Activated T-cell treated with anti-CD3 and anti-CD28 coated beads for 48 hours (primary cell): Measurements from ENCODE around the gene KRTAP10-2.
A peak's percentile ranks its signal among the peaks of the same experiment; 100 is the strongest.
"Not testable (repeated sequence)": the region's sequence is repeated elsewhere in the genome, so short reads cannot be mapped to it uniquely, and the experiment has no call there.

Source experiments
- DNase-seq: peaks from one replicate; pipeline ENCODE4 v3.0.0-alpha.2; 2020; ENCODE audit warnings: low read depth

KRTAP10-2 gene

DNA sequence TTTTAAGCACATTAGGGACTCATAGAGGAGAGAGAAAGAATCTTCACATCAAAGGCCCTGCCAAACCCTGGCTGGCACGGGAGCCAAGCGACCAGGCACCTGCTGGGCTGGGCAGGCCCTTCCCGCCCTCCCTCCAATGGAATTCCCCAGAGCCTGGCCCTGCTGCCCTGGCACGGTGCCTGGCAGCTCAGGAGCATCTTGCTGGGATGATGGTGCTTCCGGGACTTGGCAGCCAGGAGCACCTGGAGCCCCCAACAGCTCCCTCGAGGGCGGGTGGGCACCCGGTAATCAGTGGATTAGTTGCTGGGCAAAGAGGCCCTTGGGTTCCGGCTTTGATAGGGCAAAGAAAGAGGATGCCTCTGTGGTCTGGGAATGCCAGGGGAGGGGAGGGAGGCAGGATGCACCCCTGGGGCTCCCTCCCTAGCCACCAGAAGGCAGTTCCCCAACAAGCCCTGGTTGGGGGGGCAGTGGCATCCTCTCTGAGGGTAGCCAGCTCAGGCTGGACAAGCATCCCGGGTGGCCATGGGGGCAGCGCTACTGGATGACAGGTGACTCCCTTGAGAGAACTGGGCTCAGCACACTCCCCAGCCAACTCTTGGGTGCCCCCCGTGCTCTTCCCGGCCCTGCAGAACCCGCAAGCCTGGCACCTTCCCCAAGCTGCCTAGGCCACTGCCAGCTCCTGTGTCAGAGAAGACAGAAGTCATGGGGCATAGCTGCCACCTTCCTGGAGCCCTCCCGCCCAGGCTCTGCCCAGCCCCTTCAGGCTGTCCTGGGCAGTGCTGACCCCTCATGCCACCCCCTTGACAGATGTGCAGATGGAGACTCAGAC, 37.7 kb downstream of the KRTAP10-2 start:
- DNase-seq = no peak

DNA sequence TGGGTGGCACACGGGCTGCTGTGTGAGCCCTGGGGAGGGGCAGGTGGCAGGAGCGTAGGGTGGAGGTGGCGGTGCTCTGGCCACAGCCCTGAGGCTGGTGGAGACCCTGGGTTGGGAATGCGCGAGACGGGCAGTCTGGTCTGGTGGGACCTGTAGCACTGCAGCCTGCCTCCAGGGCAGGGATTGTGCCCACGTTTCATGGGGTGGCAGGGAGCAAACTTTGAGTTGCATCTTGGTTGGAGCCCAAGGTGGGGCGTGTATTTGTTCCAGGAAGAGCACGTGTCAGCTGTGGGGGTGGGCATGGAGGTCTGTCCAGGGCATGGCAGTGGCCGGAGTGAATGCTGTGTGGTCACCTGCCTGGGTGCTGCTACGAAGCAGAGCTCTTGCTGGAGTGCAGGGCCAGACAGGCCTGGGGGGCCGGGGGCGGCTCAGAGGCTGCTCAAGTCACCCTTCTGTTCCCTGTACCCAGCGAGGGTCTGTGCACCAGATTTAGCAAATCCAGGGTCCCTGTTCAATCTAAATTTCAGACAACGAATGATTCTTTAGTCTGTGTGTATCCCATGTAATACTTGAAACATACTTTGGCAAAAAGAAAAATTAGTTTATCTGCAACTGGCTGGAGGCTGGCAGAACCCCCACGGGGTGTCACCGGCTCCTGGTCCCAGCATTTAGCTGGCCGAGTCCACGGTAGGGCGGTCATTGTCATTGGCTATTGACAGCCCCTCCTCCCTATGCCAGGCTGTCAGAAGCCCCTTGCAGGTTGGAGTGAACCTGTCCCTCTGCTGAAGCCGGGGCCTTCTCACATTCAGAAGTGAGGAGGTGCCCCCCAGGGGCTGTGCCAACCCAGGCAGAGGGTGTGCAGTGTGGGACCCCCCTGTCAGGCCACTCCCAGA, 38.6 kb downstream of the KRTAP10-2 start:
- DNase-seq = no peak

DNA sequence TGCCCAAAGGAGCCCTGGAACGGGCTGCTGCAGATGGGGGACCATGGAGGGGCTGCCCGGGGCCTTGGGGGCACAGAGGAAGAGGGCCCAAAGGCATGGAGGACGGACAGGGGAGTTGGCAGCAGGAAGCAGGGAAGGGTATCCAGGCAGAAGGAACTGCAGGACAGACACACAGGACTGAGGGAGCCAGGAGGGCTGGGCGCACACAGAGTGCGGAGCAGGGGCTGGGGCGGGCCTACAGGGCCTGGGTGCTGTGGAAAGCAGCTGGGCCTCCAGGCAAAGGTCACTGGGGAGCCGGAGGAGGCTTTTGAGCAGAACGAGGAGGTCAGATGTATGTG, 39.4 kb downstream of the KRTAP10-2 start:
- no peak for DNase-seq

DNA sequence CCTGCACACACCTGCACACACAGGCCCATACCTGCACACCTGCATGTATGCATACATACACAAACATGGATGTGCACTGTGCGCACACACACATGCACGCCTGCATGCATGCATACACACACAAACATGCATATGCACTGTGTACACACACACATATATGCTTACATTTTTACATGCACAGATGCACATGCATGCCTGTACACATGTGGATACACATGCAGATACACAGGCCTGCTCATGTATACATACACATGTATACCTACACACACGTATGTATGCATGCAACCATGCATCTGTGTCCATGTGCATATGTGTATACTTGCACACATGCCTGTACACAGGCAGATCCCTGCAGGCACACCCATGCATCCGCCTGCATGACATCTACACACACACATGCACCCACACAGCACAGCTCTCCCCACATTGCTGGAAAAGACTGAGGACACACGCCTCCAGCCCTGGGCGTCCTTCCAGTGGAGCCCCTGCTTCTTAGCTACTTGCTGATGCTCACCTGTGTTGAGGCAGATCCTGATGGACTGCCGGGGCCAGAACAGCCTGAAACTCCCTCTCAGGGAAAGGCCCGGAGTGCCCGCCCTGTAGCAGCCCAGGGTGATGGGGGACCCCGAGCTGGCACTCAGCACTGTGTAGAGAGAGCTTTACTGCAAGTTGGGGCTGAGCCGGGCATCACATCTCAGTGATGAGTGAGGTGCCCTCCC, 39.9 kb downstream of the KRTAP10-2 start:
- DNase-seq = no peak

DNA sequence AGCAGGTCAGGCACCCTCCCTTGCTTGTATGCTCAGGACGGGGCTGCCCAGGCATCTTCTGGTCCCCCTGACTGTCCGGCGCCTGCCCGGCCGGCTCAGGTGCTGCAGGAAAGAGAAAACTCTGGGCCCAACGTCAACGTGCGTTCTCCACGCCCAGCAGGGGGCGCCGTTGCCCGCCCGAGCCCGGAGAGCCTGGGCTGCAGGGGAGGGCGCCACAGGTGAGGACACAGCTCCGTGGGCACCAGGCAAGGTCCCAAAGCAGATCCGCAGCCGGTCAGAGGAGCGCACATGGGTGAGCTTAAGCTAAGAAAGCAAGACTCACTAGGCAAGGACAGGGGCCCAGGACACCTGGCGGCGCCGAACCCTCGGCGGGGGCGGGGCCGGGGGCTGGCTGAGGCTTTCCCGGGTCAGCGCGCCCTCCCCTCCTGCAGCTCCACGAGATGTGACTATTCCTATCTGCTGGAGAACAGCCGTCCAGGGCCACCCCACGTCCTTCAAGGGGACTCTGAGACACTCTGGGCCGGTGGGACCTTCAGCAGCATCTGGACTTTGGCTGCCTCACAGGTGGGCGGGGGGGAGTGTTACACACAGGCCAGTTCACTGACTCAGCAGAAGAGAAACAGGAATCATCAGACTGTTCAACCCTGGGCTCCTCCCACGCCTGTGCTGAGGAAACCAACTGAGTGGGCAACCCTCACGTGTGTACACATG, 40.6 kb downstream of the KRTAP10-2 start:
- peak; percentile 74 for DNase-seq

DNA sequence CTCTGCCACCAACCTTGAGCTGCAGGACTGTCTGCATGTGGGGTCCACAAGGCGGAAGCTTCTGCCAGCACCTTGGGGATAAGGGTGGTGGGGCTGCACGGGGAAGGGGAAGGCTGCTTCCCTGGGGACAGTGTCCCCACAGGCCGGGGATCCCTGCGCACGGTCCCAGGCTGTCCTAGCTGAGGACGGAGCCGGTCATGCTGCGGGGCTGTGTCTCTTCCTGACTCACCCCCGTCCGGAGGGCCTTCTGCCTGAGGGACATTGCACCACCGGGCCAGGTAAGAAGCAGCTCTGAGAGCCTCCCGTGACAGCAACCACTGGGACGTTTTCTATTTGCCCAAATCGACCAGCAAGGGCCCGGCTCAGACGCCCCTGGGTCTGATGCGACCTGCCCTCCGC, 41.2 kb downstream of the KRTAP10-2 start:
- DNase-seq = no peak

DNA sequence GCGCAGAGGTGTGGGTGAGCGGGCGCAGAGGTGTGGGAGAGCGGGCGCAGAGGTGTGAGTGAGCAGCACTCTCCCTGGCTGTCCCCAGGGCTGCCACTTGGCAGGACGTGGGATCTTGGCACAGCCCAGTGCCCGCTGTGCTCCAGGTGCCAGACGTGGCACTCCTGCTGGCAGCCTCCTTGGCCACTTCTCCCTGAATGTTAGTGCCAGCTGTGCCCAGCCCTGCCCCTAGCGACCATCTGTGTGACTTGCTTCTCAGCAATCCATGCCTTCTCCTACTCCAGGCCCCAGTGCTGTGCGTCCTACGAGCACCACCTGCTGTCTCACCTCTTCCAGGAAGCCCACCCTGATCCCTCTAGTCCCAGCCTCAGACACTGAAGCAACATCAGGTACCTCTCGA, 41.8 kb downstream of the KRTAP10-2 start:
- DNase-seq = no peak

DNA sequence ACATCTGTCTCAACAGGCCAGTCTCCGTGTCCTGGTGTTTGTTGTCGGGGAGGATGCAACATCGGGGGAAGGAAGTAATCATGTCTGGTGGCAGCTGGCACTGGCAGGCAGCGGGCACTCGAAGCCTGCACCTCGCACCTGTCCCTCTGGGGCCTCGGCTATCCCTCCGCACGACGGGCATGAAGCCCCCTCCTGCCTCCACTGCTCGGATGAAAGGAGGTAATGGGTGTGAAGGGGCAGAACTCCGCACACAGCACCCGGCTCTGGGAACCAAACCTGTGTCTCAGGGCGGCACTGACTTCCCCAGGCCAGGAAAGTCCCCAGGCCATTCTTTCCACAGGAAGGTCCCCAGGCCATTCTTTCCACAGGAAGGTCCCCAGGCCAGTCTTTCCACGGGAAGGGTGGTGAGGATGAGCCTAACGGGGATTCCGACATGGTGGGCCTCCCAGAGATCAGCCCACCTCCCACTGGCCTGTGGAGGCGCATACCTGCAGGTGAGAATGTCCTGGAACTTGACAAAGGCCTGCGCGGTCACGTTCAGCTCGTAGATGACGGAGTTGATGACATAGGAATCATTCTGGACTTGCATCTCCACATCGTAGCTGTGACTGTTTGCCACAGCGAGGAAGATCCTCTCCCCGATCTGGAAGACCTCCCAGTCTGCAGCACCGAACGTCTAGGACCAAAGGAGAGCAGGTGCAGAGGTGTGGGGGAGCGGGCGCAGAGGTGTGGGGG, 42.4 kb downstream of the KRTAP10-2 start:
- no peak for DNase-seq

DNA sequence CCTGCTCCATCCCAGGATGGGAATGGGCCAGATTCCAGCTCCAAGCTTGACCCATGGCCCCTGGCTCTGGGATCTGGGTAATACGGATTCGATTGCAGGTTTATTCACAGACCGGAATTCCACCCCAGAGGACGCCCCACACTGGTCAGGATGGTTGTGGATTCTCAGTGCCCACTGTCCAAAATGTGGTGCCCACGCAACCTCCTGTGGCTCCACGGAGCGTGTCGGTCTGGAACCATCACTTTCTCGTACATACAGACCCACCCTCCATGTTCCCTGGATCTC, 42.9 kb downstream of the KRTAP10-2 start:
- DNase-seq = no peak

DNA sequence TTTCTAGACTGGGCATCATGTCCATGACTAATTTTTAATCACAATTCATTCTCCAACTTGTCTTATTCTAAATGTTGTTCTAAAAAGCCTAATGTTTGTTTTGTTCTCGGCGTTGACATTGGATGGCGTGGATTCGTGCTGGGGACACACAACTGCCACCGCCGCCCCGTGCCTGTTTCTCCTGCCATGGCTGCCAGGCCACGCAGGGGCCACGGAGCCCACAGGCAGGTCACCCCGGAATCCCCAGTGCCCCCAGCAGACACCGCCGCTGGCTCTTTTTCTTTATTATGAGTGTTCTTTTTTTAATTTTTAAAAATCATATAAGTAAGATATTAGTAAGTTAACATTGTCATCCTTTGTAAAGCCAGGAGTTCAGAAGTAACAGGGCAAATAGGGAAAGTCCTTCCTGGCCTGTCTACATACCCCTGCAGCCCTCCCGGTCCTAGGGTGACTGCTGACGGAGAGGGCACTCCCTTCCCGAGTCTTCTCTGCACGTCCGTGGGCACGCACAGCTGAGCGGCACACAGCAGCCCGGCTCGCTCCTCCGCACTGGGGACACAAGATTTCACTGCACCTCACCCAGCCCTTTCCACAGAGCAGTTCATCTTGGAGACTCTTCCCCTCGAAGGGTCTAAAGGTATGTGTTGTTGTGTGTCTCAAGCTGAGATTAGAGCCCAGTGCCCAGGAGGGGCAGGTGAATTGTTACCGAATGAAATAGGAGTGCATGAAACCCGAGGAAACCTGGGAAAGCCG, 43.5 kb downstream of the KRTAP10-2 start:
- DNase-seq = no peak

DNA sequence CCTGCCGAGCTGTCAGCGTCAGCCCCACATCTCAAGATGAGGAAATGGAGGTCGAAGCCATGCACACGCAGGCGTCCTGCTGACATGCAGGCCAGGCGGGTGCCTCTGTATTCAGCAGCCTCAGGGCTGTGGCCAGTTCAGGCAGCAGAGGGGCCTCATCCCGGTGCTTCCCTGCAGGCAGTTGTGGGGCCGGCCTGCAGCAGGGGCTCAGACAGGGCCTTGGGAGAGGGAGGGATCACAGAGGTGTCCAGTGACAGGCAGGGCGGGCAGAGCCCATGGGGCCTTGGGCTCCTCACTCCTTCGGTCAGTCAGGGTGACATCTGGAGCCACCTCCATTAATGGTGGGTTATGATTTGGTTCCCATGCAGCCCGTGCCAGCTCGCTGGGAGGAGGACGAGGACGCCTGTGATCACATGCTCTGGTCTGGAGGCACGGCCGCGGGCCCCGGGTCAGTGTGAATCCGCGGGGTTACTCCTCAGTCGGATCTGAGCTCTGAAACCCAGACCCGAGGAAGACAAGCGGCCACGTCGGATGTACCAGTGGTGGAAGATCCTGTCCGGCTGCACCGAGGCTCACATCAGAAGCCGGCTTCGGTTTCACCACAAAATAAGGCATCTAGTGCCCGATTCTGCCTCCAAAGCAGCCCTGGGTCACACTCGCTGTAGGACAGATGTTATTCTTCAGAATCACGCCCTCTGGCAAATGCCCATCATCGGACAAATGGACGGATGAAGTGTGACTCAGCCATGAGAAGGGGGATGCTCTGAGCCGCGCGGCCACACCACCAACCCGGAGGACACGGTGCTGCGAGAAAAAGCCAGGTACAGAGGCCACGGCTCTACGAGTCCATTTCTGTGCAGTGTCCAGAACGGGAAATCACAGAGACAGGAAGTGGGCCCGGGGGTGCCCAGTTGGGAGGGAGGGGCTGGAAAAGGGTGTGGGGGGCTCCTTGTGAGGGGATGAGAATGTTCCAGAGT, 44.7 kb downstream of the KRTAP10-2 start:
- no peak for DNase-seq

DNA sequence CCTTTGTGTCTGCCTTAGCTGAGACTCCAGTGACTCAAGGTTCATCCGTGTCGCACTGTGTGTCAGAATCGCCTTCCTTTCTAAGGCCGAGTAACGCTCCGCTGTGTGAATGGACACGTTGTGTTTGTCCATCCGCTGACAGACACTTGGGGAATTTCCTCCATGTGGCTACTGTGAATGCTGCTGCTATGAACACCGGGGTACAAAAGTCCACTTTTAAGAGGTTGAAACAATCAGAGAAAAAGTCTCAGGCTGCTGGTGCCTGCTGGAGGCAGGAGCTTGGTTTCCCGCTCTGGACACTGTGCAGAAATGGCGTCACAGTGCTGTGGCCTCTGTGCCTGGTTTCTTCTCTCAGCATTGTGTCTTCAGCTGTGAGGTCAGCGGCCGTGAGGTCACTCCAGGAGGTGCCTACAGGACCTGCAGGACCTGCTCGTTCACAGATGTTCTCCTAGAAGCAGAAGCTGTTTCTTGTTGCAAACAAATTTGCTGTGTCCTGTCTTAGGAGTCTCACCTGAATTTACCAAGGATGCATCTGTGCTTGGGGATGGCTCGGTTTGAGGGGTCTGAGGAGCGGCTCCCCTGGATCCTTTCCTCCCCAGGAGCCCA, 45.5 kb downstream of the KRTAP10-2 start:
- no peak for DNase-seq

DNA sequence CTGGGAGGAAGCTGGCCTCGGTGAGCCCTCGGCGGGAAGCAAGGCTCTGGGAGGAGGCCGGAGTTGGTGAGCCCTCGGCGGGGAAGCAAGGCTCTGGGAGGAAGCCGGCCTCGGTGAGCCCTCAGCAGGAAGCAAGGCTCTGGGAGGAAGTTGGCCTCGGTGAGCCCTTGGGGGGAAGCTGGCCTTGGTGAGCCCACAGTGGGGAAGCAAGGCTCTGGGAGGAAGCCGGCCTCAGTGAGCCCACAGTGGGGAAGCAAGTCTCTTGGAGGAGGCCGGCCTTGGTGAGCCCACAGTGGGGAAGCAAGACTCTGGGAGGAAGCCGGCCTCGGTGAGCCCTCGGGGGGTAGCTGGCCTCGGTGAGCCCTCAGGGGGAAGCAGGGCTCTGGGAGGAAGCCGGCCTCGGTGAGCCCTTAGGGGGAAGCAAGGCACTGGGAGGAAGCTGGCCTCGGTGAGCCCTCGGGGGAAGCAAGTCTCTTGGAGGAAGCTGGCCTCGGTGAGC, 47.4 kb downstream of the KRTAP10-2 start:
- no peak for DNase-seq

DNA sequence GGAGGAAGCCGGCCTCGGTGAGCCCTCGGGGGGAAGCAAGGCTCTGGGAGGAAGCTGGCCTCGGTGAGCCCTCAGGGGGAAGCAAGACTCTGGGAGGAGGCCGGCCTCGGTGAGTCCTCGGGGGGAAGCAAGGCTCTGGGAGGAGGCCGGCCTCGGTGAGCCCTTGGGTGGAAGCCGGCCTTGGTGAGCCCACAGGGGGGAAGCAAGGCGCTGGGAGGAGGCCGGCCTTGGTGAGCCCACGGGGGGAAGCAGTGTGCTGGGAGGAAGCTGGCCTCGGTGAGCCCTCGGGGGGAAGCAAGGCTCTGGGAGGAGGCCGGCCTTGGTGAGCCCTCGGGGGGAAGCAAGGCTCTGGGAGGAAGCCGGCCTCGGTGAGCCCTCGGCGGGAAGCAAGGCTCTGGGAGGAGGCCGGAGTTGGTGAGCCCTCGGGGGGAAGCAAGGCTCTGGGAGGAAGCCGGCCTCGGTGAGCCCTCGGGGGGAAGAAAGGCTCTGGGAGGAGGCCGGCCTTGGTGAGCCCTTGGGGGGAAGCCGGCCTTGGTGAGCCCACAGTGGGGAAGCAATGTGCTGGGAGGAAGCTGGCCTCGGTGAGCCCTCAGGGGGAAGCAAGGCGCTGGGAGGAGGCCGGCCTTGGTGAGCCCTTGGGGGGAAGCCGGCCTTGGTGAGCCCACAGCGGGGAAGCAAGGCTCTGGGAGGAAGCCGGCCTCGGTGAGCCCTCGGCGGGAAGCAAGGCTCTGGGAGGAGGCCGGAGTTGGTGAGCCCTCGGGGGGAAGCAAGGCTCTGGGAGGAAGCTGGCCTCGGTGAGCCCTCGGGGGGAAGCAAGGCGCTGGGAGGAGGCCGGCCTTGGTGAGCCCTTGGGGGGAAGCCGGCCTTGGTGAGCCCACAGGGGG, 48.1 kb downstream of the KRTAP10-2 start:
- not testable (repeated sequence) for DNase-seq

DNA sequence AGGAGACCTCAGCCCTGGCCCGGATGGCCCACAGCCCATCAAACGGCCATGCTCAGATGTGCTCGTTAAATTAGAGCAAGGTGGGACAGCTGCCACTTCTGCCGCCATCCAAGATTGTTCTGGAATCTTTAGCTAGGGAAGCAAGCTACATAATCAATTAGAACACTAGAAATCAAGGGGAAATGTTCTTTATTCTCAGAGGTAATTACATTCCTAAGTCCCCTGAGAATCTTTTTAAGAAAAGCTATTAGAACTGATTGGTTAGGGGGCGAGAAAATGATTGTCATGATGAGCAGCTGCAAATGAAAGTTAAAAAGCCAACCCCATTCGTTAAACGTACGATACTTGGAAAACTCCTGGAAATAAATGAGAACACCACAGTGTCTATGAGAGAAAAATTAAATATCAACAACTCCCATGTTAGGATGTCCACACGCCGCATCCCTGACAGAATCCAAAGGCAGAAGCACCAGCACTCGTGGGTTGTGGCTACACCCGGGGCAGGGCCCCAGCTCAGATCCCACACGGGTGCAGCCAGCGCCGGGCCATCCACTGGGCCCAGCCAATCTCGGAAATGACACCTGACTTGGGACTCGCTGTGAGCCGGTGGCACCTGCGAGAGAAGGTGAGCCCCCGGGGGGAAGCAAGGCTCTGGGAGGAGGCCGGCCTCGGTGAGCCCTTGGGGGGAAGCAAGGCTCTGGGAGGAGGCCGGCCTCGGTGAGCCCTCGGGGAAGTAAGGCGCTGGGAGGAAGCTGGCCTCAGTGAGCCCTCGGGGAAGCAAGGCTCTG, 48.9 kb downstream of the KRTAP10-2 start:
- DNase-seq = no peak
